GM12891 (cell line): Measurements from ENCODE around the gene NCOA3.

Experiments
- POLR2A ChIP-seq: IDR thresholded peaks from 2 replicates; pipeline ENCODE4 v1.6.1; 2011; ENCODE audit warnings: low read depth, low read length, control low read depth
- POLR2AphosphoS5 ChIP-seq: IDR thresholded peaks from 2 replicates; pipeline ENCODE4 v1.6.1; 2011; ENCODE audit warnings: low read depth, low read length, control low read depth
- SPI1 ChIP-seq: IDR thresholded peaks from 2 replicates; pipeline ENCODE4 v1.6.1; 2011; ENCODE audit warnings: low read depth, low read length, control low read depth
- TAF1 ChIP-seq: IDR thresholded peaks from 2 replicates; pipeline ENCODE4 v1.6.1; 2011; ENCODE audit warnings: low read depth, low read length, control low read depth

GRCh38 chr20:47654370-47654769 is 152.7 kb downstream of the NCOA3 start:
- TF ChIP-seq POLR2AphosphoS5 (no peak), POLR2A (no peak), SPI1 (no peak), TAF1 (no peak)
